ENCODE measurements around the gene S100A5.
A peak's percentile ranks its signal among the peaks of the same experiment; 100 is the strongest.

The S100A5 gene

DNA sequence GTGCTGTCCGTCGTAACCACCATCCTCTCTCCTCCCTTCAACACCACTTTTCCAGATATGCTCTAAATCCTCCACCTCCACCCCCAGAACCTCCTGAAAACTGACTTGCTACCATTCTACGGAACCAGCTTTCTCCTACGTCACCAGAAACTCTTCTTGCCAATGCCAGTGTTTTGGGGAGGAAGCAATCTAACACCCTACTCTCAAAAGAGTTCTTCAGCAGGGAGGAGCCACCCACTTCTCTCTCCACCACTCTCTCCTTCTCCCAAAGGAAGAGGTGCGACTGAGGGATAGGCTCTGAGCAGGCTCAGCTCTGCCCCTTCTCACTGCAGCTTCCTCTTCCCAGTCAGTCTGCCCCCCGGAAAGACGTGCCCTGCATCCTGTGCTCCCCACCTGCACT, 31.0 kb upstream of the S100A5 start:
- no peak for DNase-seq (ENCODE audit: low read depth)
- TF ChIP-seq, protein P1, sequence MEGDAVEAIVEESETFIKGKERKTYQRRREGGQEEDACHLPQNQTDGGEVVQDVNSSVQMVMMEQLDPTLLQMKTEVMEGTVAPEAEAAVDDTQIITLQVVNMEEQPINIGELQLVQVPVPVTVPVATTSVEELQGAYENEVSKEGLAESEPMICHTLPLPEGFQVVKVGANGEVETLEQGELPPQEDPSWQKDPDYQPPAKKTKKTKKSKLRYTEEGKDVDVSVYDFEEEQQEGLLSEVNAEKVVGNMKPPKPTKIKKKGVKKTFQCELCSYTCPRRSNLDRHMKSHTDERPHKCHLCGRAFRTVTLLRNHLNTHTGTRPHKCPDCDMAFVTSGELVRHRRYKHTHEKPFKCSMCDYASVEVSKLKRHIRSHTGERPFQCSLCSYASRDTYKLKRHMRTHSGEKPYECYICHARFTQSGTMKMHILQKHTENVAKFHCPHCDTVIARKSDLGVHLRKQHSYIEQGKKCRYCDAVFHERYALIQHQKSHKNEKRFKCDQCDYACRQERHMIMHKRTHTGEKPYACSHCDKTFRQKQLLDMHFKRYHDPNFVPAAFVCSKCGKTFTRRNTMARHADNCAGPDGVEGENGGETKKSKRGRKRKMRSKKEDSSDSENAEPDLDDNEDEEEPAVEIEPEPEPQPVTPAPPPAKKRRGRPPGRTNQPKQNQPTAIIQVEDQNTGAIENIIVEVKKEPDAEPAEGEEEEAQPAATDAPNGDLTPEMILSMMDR (conservative IDR thresholded peaks at IDR 0.05; ENCODE audit: low read depth, low read length), result no peak

GRCh38 chr1:153570874-153571273, 30.1 kb upstream of the S100A5 start:
- DNase-seq (ENCODE audit: low read depth), result no peak

More for the DNA sequence above, 31.0 kb upstream of the S100A5 start:
- no peak overlapping the region for H3K4me3 ChIP-seq (ENCODE audit: low read length)

GRCh38 chr1:153569465-153569864, 28.7 kb upstream of the S100A5 start:
- H3K4me3 ChIP-seq (ENCODE audit: low read length), result no peak overlapping the region
- DNase-seq (ENCODE audit: low read depth), result no peak
- TF ChIP-seq, protein P1 (conservative IDR thresholded peaks at IDR 0.05; ENCODE audit: low read depth, low read length), result no peak

More at GRCh38 chr1:153570874-153571273, 30.1 kb upstream of the S100A5 start:
- TF ChIP-seq, protein P1 (conservative IDR thresholded peaks at IDR 0.05; ENCODE audit: low read depth, low read length), result no peak
- no peak overlapping the region for H3K4me3 ChIP-seq (ENCODE audit: low read length)

DNA sequence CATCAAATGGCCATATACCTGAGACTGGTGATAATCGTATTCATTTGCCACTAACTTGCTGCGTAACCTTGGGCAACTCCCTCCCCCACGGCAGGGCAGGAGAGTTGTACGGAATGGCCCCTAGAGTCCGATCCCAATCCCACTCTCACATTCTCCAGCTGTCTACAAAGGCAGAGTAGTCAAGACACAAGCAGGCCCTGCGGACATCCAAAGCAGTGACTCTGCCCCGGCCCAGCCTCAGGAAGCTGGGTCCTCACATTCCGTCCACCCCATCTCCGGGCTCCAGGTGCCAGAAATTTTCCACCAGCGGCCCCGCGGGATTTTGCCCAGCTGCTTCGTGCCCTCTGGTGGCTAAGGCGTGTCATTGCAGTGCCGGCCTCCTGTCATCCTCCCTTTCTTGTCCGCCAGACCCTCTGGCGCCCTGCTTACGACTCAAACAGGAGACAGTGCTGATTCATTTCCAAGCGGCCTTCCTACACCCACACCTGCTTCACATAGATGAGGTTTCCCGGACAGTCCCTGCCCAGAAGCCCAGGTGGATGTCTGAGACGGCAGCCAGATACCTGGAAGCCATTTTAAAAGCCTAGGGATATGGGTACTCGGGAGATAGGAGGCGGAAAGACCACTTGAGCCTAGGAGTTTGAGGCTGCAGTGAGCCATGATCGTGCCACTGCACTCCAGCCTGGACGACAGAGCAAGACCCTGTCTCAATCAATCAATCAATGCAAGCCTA, 27.8 kb upstream of the S100A5 start:
- TF ChIP-seq, protein P1 (conservative IDR thresholded peaks at IDR 0.05; ENCODE audit: low read depth, low read length), result peak; percentile 98
- H3K4me3 ChIP-seq (ENCODE audit: low read length), result peak overlapping the region; percentile 24
- no peak for DNase-seq (ENCODE audit: low read depth)

- TF ChIP-seq, protein P1 (conservative IDR thresholded peaks at IDR 0.05; ENCODE audit: low read depth, low read length), result no peak
- no peak for DNase-seq (ENCODE audit: low read depth)
- H3K4me3 ChIP-seq (ENCODE audit: low read length), result no peak overlapping the region
Measured at GRCh38 chr1:153567621-153568366, 27.1 kb upstream of the S100A5 start.

DNA sequence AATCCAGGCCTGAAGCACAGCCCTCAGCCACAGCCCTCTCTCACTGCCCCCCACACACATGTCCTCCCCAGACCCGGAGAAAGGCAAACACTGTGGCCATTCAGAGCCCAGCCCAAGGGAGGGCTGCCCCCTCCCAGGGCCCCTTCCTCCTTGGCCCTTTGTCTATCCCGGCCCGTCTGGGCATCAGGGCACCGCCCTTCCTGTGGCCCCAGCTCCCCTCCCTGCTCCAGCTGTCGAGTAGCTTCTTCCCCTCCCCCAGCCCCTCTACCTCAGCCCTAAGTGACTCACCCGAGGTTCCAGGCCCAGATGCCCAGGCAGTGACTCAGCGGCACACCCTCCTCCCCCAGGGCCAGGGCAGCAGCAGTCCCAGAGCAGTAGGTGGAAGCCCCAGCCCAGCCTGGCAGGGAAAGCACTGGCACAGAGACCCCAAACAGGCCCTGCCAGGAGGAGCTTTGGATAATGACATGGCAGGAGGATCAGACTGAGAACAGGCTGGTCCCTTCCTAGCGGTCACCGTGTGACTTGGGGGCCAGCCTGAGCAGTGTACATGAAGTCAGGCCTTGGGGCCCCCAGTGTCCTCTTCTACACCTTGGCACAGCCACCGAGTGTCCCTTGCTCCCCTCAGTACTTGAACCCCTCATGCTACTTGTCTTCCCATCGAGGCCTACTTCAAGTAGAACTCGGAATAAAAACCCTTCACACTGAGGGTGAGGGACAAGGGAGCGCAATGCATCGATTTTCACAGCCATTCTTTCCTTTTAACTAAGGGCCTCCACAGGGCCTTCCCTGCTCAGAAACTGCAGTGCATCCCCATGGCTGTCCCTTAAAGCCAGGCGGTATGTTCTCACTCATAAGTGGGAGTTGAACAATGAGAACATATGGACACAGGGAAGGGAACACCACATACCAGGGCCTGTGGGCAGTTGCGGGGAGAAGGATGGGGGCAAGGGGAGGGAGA, 26.0 kb upstream of the S100A5 start:
- TF ChIP-seq, protein P1 (conservative IDR thresholded peaks at IDR 0.05; ENCODE audit: low read depth, low read length), result no peak
- no peak overlapping the region for H3K4me3 ChIP-seq (ENCODE audit: low read length)
- peak; percentile 98 for DNase-seq (ENCODE audit: low read depth)

Measured in retinal pigment epithelial cell (primary cell).